ENCODE results near the gene ZNF552. TPM values are rescaled to one million over a fixed set of nuclear protein-coding genes. Genes with fewer than 3 reads are reported as not detected.

Gene ZNF552
- total RNA-seq, 1 donor from 2014 or later: 9.2 TPM

- H3K4me3 Mint-ChIP-seq: no peak overlapping the region
- H3K9me3 Mint-ChIP-seq: peaks cover 34% of the 10 kb centered on the region
- H3K36me3 Mint-ChIP-seq (ENCODE audit: low read depth): peaks cover 80% of the 10 kb centered on the region
- H3K4me1 Mint-ChIP-seq: no peaks in the 10 kb centered on the region
- DNase-seq: no peak
- H3K27ac Mint-ChIP-seq: no peak overlapping the region
- intact Hi-C loops (cut with micrococcal nuclease): no loop called here
- no peaks in the 10 kb centered on the region for H3K27me3 Mint-ChIP-seq
These were observed 35.4 kb downstream of the ZNF552 start for GRCh38 chr19:57779220-57779845.

DNA sequence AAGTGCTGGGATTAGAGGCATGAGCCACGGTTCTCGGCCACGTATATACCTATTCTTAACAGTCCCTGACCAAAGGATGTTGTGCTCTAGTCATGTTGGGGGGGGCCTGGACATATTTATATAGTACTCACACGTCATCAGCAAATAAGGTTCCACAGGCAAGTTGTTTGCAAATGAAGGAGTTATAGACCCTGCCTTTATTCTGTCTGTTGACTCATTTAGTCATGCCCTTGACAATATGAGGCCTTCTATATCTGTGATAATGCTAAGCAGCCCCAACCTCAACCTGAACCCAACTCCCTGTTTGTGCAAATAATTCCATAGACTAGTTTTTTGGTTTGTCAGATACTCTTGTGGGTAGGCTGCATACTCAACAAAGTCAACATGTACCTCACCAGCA, 36.4 kb downstream of the ZNF552 start:
- Mint-ChIP-seq H3K27ac (no peak overlapping the region), H3K4me3 (no peak overlapping the region), H3K4me1 (no peaks in the 10 kb centered on the region), H3K36me3 (ENCODE audit: low read depth) (peaks cover 83% of the 10 kb centered on the region), H3K27me3 (no peaks in the 10 kb centered on the region), H3K9me3 (peaks cover 39% of the 10 kb centered on the region)
- intact Hi-C loops (cut with micrococcal nuclease): no loop called here
- no peak for DNase-seq

DNA sequence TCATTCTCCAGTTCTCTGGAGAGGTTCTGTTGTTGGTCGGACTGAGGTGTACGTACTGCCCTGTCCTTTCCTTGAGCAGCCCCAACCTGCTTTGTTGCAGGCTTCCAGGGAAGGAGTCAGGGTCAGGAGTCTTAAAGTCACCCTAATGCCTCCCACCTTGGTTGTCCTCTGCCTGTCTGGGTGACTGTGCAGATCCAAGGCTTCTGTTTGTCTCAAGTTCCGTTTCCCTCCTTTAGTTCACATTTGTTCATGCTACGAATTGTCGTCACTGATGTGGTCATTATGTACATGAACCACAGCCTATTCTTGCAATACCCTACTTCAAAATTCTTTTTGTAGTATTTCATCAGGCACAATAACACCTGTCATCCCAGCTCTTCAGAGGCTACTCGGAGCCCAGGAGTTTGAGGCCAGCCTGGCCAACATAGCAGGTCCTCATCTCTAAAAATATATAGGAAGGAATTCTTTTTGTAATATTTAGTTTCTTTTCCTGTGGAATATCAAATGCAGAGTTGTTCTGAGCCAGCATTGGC, 37.9 kb downstream of the ZNF552 start:
- no peak overlapping the region for H3K4me3 Mint-ChIP-seq
- intact Hi-C loops (cut with micrococcal nuclease): no loop called here
- H3K27me3 Mint-ChIP-seq: no peaks in the 10 kb centered on the region
- H3K27ac Mint-ChIP-seq: no peak overlapping the region
- no peak for DNase-seq
- H3K4me1 Mint-ChIP-seq: no peaks in the 10 kb centered on the region
- H3K36me3 Mint-ChIP-seq (ENCODE audit: low read depth): peaks cover 89% of the 10 kb centered on the region
- H3K9me3 Mint-ChIP-seq: peaks cover 45% of the 10 kb centered on the region

- intact Hi-C loops (cut with micrococcal nuclease): no loop called here
- peaks cover 13% of the 10 kb centered on the region for H3K4me1 Mint-ChIP-seq
- no peaks in the 10 kb centered on the region for H3K27me3 Mint-ChIP-seq
- H3K36me3 Mint-ChIP-seq (ENCODE audit: low read depth): peaks cover 77% of the 10 kb centered on the region
- H3K9me3 Mint-ChIP-seq: peaks cover 39% of the 10 kb centered on the region
- no peak overlapping the region for H3K4me3 Mint-ChIP-seq
- H3K27ac Mint-ChIP-seq: no peak overlapping the region
- DNase-seq: no peak
These were observed 41.2 kb downstream of the ZNF552 start for GRCh38 chr19:57773488-57773887.

GRCh38 chr19:57771417-57771816, 43.3 kb downstream of the ZNF552 start:
- H3K4me3 Mint-ChIP-seq: no peak overlapping the region
- H3K36me3 Mint-ChIP-seq (ENCODE audit: low read depth): peaks cover 63% of the 10 kb centered on the region
- intact Hi-C loops (cut with micrococcal nuclease): no loop called here
- H3K9me3 Mint-ChIP-seq: peaks cover 37% of the 10 kb centered on the region
- no peak overlapping the region for H3K27ac Mint-ChIP-seq
- peaks cover 13% of the 10 kb centered on the region for H3K4me1 Mint-ChIP-seq
- no peaks in the 10 kb centered on the region for H3K27me3 Mint-ChIP-seq
- no peak for DNase-seq

DNA sequence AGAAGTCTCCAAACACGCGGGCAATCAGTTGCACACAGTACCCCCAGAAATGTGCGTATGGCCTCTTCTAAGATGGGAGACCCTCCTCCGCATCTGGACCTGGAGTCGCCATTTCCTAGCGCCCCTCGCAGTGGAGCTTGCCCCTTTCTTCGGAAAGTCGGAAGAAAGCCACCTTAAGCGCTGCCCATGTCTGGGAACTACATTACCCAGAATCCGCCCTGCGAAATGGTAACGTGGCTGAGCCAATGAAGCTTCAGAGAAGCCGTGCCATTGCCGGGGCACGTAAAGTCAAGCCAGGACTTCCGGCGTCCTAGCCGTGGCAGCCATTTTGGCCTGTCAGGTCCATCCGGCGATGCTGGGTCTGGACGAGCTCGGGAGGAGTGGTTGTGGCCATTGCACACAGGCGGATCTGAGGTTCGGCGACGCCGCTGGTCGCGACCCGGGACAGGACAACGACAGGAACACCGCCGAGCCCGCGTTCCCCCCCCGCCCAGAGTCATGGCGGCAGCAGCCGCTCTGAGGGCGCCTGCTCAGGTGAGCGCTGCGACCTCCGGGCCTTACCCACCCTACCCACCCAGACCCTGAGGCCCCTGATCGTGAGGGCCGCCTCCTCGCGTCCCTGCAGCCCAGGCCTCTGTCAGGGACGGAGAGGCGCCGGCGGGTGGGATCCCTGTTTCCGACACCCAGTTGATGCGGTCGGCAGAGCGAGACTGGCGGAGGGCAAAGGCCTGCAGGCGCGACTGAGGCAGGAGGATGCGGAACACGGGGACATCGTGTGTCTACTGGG, 45.2 kb downstream of the ZNF552 start, which contains the start of gene ZNF586:
Gene ZNF586 (plus strand): TSS at position 332 of the 787 bp plus-strand sequence. CDS start 167 bp downstream, at position 499.
- peak; percentile 96 for DNase-seq
- H3K4me3 Mint-ChIP-seq: peak within 1 kb of the TSS; percentile 91
- intact Hi-C loops (cut with micrococcal nuclease): loop anchor here (1.0 to 2.0 kb wide), 2 partner anchors 23 to 45 kb away; partner anchors contain the start of genes ZNF552 and ZNF776
- peak within 1 kb of the TSS; percentile 92 for H3K27ac Mint-ChIP-seq
- H3K4me1 Mint-ChIP-seq: peaks cover 13% of the 10 kb centered on the region
- H3K36me3 Mint-ChIP-seq (ENCODE audit: low read depth): peaks cover 54% of the 10 kb centered on the region
- no peaks in the 10 kb centered on the region for H3K27me3 Mint-ChIP-seq
- peaks cover 36% of the 10 kb centered on the region for H3K9me3 Mint-ChIP-seq

- intact Hi-C loops (cut with micrococcal nuclease): no loop called here
- H3K9me3 Mint-ChIP-seq: peaks cover 18% of the 10 kb centered on the region
- H3K27me3 Mint-ChIP-seq: no peaks in the 10 kb centered on the region
- DNase-seq: no peak
- H3K36me3 Mint-ChIP-seq (ENCODE audit: low read depth): peaks cover 87% of the 10 kb centered on the region
- H3K4me3 Mint-ChIP-seq: no peak overlapping the region
- no peak overlapping the region for H3K27ac Mint-ChIP-seq
- H3K4me1 Mint-ChIP-seq: no peaks in the 10 kb centered on the region
These were observed 55.6 kb downstream of the ZNF552 start for GRCh38 chr19:57759096-57759495.

- intact Hi-C loops (cut with micrococcal nuclease): no loop called here
- peaks cover 91% of the 10 kb centered on the region for H3K36me3 Mint-ChIP-seq (ENCODE audit: low read depth)
- H3K4me3 Mint-ChIP-seq: no peak overlapping the region
- H3K27ac Mint-ChIP-seq: no peak overlapping the region
- no peak for DNase-seq
- H3K9me3 Mint-ChIP-seq: peaks cover 23% of the 10 kb centered on the region
- no peaks in the 10 kb centered on the region for H3K27me3 Mint-ChIP-seq
- no peaks in the 10 kb centered on the region for H3K4me1 Mint-ChIP-seq
These were observed 56.8 kb downstream of the ZNF552 start for GRCh38 chr19:57757941-57758340.

Other genes starting within 250 kb of the ZNF552 start
- gene ZNF416, start 236.0 kb downstream of the ZNF552 start, total RNA-seq: 3.4 and 3.5 TPM in 2 replicates
- gene ZIK1, start 230.8 kb downstream of the ZNF552 start, total RNA-seq: 2.8 and 4.1 TPM in 2 replicates
- 4.5 and 5.7 TPM in 2 replicates for gene ZNF530, start 215.0 kb downstream of the ZNF552 start, total RNA-seq
- 7.2 and 9.1 TPM in 2 replicates for gene ZNF134, start 200.7 kb downstream of the ZNF552 start, total RNA-seq
- 7.7 and 10.0 TPM in 2 replicates for gene ZNF211, start 181.7 kb downstream of the ZNF552 start, total RNA-seq
- gene ZSCAN4, start 146.0 kb downstream of the ZNF552 start, total RNA-seq: not detected in 2 replicates
- gene ZNF551, start 132.9 kb downstream of the ZNF552 start, total RNA-seq: 10.0 and 10.7 TPM in 2 replicates
- gene ZNF154, start 105.7 kb downstream of the ZNF552 start, total RNA-seq: 3.1 and 3.9 TPM in 2 replicates
- gene ZNF671, start 87.3 kb downstream of the ZNF552 start, total RNA-seq: 5.1 and 5.5 TPM in 2 replicates
- gene ZNF776, start 68.1 kb downstream of the ZNF552 start, total RNA-seq: 7.5 and 7.9 TPM in 2 replicates
- gene ZNF586, start 45.2 kb downstream of the ZNF552 start, total RNA-seq: 11.5 and 13.5 TPM in 2 replicates
- gene ZNF587B, start 15.4 kb upstream of the ZNF552 start, total RNA-seq: 25.5 and 27.5 TPM in 2 replicates
- gene ZNF587, start 34.9 kb upstream of the ZNF552 start, total RNA-seq: 30.1 and 30.9 TPM in 2 replicates
- gene ZNF814, start 74.1 kb upstream of the ZNF552 start, total RNA-seq: 17.5 and 17.7 TPM in 2 replicates
- gene ZNF417, start 101.7 kb upstream of the ZNF552 start, total RNA-seq: 9.7 and 11.6 TPM in 2 replicates
- gene ZNF418, start 120.5 kb upstream of the ZNF552 start, total RNA-seq: 1.2 and 1.5 TPM in 2 replicates
- 3.2 and 3.9 TPM in 2 replicates for gene ZNF256, start 132.8 kb upstream of the ZNF552 start, total RNA-seq
- not detected in 2 replicates for gene C19orf18, start 159.6 kb upstream of the ZNF552 start, total RNA-seq
- 6.6 and 7.0 TPM in 2 replicates for gene ZNF606, start 187.9 kb upstream of the ZNF552 start, total RNA-seq
- gene ZSCAN1, start 219.1 kb upstream of the ZNF552 start, total RNA-seq: not detected in 2 replicates
- 0.05 TPM in 1 of 2 replicates, not detected in the other for gene ZNF135, start 244.4 kb upstream of the ZNF552 start, total RNA-seq

Data from activated CD4-positive, alpha-beta T cell treated with anti-CD3 and anti-CD28 coated beads, Interleukin-2, amount 10 ng/mL, durations not matched to agents 24 days and 14 days (primary cell).